ENCODE results near the gene DLG2. TPM values are rescaled to one million over a fixed set of nuclear protein-coding genes. Genes with fewer than 3 reads are reported as not detected.
"Not testable (repeated sequence)": the region's sequence is repeated elsewhere in the genome, so short reads cannot be mapped to it uniquely, and the experiment has no call there.

Gene DLG2
- total RNA-seq, 1 donor from 2014 or later: 13.7 TPM

- not testable (repeated sequence) for DNase-seq
Measured at GRCh38 chr11:84987686-84988187, 639.4 kb downstream of the DLG2 start.

- no peak for DNase-seq
Measured at GRCh38 chr11:84981301-84981700, 645.8 kb downstream of the DLG2 start.

DNA sequence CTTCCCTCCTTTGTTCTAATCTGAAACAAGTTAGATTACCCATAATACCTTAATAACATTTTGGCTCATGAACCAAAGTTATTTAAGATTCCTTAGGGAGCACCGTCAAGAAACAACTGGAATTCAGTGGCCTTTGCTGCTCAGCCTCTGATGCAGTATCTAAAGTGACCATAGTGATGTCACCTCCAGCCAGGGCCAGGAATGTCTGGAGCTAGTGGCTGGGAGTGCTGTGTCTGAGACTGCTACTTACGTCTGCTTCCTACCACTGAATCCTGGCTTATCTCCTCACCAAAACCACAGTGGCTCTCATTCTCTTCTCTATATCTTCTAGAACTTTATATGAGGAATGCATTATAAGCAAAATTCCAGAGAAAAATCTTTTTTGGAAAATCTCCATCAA, 658.0 kb downstream of the DLG2 start:
- DNase-seq: peak; percentile 2

- no peak for DNase-seq
Measured at GRCh38 chr11:84965484-84965883, 661.7 kb downstream of the DLG2 start.

- no peak for DNase-seq
Measured at GRCh38 chr11:84963240-84963639, 663.9 kb downstream of the DLG2 start.

GRCh38 chr11:84962018-84962417, 665.1 kb downstream of the DLG2 start:
- DNase-seq: no peak

DNA sequence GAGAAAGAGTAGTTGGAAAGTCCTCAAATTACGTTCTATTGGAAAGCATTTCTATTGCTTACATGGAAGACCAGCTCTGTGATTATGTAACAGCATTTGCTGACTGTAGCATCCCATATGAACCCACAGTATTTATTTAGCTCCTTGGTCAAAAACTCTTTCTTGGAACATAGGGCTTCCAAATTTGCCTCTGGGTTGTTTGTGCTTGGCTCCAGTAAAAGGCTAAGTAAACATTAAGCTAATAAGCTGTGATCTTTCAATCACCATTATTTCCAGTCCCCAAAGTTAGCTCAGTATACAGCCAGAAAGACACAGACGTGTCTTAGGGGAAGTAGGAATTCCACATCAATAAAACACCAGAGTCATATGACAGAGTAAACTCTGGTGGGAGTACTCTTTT, 668.8 kb downstream of the DLG2 start:
- DNase-seq: peak; percentile 5

DNA sequence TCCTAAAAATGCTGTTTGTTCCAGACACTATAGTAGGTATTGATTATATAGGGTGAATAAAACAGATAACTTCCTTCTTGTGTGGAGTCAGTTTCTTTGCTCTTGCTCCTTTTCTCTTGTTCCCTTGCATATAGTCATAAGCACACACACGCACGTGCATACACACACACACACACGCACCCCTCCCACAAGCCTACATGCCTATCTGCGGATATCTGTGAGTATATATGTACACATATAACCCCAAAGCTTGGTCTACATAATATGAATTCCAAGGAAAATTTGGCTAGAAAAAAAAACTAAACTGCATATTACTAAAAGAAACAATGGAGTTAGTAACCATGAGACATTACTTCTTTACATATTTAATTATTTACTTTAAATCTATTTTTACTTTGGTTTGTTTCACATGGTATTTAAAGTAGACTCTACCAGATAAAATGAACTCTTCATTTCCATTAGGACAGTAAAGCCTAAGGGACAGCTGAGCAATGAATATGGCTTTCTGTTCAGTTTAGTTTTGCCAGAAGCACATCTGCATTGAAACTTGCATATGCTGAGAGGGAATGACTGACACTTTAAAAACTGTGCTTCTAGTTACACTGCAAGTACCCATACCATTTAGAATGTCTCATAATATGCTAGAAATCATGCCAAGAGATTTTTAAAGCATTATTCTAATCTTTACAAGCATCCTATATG, 676.4 kb downstream of the DLG2 start:
- DNase-seq: peak; percentile 20

DNA sequence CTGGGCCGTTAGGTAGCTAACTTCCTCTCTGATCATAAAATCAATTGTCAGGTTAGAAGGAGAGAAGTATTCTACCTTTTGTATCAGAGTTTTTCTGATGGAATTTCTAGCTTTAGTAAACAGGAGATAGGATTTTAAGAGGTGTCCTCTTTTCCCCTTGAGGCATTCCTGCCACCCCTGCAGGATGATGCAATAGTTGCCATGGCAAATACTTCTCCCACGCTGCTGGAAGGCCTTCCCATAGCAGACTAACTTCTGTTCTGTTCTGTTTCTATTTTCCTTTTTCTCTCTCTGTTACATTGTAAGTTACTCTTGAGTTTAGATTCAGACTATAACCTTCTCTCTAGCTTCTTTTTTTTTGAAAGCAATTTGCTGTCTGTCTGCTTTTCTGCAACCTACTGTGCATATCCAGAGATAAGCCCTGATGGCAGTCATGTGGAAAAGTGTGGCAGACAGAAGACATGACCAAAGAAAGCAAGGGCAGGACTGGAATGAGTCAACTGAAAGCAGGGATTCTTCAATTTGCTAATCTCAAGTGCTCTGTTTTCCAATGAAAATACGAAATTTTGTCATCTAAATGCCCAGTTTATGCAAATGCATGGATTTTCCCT, 679.1 kb downstream of the DLG2 start:
- DNase-seq: no peak

DNA sequence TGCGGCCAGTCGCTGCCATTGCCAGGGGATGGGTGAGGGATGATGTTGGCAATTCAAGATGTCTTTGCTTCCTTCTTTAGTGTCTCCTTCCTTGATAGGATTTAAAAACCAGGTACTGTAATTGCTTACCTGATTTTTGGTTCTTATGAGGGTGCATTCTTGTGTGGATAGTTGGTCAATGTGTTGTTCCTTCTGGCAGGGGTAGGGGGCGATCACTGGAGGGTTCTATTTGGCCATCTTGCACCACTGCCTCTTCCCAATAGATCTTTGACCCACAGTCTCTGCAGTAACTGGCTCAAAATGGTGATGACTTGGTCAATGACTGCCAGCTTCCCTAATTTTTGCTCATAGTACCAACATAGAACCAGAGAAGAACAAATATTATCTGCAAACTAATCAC, 680.1 kb downstream of the DLG2 start:
- DNase-seq: no peak

DNA sequence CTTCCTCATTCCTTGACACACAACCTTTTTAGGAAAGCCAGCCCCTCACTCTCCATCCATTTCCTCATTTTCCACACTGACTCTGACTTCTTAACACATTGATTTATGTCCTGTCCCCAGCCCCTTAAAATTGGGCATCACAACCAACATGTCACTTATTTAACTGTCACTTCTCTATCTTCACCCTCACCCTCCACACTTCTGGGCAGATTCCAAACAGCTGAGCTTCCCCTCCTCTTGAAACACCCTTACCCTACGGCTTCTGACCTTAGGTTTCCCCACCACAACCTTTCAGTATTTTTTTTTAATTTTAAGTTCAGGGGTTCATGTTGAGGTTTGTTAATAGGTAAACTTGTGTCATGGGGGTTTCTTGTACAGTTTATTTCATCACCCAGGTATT, 696.3 kb downstream of the DLG2 start:
- DNase-seq: no peak

- DNase-seq: no peak
Measured at GRCh38 chr11:84929738-84930137, 697.4 kb downstream of the DLG2 start.

DNA sequence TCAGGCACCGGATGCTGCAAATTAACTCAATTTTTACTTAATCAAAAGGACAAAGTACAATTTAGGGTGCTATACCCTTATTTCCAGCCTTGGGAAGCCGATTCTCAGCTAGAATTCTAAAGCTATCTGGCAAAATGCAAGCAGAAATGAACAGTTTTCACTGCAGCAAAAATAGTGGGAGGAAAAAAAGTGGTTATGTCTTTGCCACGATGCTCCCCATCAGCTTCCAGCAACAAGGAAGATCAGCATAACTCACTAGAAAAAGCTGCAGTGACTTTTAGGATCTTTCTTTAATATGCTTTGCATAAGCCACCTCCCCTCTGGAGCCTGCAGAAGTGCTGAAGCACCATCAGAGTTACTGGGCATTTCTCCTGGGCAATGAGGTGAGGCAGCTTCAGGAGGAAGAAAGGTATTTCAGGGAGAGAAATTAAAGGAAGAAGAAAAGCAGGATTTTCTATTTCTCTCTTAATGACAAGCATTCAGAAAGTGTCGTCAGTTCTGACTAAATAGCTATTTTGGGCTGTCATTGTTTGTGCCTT, 702.9 kb downstream of the DLG2 start:
- no peak for DNase-seq

GRCh38 chr11:84923489-84923888, 703.7 kb downstream of the DLG2 start:
- no peak for DNase-seq

DNA sequence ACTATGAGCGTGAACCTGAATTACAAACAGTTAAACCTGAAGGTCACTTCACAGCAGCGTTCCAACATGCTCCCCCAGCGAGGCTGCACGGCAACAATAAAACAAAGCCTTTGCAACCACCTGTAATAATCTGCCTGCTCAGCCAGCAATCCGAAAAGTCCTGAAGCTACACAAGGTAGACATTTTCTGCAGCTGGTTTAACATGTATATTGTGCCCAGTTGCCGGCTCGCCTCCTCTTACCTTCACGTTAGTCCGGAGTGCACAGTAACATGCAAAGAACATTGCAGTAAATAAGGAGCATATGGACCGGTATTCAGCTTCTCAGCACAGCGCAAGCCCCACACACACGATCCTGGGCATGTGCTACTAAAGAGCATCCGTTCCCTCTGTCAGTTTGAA, 704.3 kb downstream of the DLG2 start:
- no peak for DNase-seq

DNA sequence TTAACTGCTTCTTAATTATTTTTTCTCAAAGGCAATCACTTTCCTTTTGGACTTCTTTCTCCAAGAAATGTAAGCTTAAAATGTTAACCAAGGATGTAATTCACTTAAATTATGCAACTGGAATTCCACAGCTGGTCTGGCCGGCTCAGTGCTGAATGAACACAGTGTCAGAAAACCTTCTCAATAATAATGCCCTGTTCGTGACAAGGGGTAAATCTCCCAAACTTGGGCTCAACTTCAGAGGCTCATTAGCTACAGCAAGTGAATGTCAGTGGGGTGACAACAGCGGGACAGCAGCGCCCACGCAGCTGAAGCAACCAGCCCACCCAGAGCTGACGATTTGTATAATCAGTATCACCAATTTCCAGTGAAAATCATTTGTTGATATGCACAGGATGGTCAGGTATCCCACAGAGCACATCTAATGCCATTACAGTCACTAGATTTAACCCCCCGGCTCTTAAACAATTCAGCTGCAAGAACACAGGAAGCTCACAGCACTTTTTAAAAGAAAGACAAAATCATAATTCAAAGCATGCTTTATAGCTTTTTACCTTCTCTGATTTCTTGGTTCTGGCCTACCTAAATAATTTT, 704.8 kb downstream of the DLG2 start:
- no peak for DNase-seq

DNA sequence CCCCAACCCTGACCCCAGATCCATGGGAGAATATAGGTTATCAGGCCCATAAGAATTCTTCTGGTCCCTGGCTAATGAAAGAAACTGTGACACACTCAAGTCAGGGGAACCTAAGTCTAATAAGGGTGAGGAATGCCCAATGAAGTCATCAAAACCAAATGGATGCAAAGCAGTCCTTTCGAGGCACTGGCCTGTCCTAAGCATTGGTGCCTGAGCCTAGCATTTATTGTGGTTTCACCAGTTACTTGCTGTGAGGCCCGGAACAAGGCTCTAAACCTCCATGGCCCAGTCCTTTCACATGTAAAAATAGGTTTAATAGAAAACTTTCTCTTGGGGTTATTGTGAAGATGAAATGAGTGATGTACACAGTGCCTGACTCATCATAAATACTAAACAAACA, 712.6 kb downstream of the DLG2 start:
- no peak for DNase-seq

DNA sequence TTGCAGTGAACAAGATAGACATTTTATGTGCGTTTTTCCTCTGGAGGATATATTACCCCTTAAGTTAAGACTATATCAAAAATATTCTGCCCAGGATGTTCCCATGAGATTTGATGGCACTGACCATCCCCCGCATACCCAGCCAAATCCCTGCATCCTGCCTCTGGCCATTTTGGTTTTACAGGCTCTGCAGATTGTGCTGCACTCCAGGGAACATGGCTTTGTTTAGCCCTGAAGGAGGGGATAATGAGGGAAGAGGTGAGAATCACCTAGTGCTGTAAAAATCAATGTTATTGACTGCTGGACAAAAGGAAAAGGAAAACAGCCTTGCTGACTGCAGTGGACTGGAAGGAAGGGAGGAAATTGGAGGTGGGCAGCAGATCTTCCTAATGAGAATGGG, 717.4 kb downstream of the DLG2 start:
- DNase-seq: no peak

- DNase-seq: no peak
Measured at GRCh38 chr11:84906995-84907394, 720.1 kb downstream of the DLG2 start.

GRCh38 chr11:84905411-84905810, 721.7 kb downstream of the DLG2 start:
- no peak for DNase-seq

DNA sequence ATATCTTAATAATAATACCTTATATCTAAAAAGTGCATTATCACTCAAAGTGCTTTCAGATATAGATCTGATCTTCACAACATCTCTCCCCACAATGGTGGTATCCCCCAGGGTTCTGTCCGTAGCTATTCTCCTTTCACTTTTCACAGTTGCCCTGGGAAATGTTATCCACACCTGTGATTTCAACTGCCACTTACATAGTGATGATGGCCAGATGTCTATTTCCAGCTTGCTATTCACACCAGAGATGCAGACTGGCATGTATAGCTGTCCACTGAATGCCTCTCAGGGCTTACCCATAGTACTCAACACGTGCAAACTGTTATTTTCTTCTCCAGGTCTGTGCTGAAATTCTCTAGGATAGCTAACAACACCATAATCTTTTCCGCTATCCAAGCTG, 724.7 kb downstream of the DLG2 start:
- DNase-seq: no peak

DNA sequence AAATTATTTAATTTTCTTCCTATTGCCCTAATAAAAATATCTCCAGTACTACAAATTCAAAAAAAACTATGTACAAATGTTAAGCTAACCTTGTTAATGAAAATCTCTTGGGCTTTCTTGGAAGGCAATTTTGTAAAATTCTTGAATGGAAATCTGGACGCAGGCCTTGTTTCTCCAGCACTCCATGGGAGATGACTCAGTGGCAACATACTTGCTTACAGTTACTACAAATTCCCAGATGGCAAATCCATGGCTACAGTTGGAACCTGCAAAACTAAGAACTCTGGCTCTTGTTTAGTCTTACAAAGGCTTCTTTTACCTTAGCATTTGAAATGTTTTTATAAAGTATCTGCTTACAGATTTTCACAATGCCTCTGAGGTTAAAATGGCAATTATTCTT, 725.2 kb downstream of the DLG2 start:
- peak; percentile 37 for DNase-seq

- no peak for DNase-seq
Measured at GRCh38 chr11:84899740-84900139, 727.4 kb downstream of the DLG2 start.

DNA sequence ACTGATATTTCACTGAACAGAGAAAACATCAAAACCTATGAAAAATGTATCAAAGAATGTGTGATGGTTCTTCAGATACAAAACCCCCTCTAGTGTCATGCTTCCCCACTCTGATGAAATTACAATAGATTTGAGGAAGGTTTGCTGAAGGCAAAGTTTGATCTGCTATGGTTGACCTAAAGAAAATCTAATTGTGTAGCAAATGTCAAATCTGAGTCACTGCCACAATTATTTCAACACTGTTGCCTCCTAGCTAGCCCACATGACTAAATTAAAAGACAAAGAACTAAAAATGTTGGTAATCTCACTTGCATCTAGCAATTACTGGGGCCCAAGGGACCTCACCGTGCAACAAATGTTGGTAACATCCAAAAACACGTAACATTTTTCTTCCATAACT, 728.0 kb downstream of the DLG2 start:
- DNase-seq: no peak
